T-helper 1 cell treated with Interleukin-12 subunit alpha and Interleukin-12 subunit beta and Interleukin-4 antibody, amounts not matched to agents 30 μg/mL and 1 μg/mL, for 36 hours (primary cell): ENCODE measurements around the gene LRRC26.
"Not testable (repeated sequence)": the region's sequence is repeated elsewhere in the genome, so short reads cannot be mapped to it uniquely, and the experiment has no call there.

Experiments
- H3K27ac Mint-ChIP-seq: one replicate; pipeline ENCODE4 v1.8.0; 2021; ENCODE audit warnings: mild to moderate bottlenecking, mixed read lengths
- H3K27me3 Mint-ChIP-seq: one replicate; pipeline ENCODE4 v1.8.0; 2021; ENCODE audit warnings: low read depth, mixed read lengths
- H3K36me3 Mint-ChIP-seq: one replicate; pipeline ENCODE4 v1.8.0; 2021; ENCODE audit warnings: low read depth, mixed read lengths
- H3K4me1 Mint-ChIP-seq: one replicate; pipeline ENCODE4 v1.8.0; 2021; ENCODE audit warnings: low read depth, mixed read lengths
- H3K4me3 Mint-ChIP-seq: one replicate; pipeline ENCODE4 v1.8.0; 2021; ENCODE audit warnings: mild to moderate bottlenecking, moderate library complexity, mixed read lengths
- H3K9me3 Mint-ChIP-seq: one replicate; pipeline ENCODE4 v1.8.0; 2021; ENCODE audit warnings: mixed read lengths

Gene LRRC26

DNA sequence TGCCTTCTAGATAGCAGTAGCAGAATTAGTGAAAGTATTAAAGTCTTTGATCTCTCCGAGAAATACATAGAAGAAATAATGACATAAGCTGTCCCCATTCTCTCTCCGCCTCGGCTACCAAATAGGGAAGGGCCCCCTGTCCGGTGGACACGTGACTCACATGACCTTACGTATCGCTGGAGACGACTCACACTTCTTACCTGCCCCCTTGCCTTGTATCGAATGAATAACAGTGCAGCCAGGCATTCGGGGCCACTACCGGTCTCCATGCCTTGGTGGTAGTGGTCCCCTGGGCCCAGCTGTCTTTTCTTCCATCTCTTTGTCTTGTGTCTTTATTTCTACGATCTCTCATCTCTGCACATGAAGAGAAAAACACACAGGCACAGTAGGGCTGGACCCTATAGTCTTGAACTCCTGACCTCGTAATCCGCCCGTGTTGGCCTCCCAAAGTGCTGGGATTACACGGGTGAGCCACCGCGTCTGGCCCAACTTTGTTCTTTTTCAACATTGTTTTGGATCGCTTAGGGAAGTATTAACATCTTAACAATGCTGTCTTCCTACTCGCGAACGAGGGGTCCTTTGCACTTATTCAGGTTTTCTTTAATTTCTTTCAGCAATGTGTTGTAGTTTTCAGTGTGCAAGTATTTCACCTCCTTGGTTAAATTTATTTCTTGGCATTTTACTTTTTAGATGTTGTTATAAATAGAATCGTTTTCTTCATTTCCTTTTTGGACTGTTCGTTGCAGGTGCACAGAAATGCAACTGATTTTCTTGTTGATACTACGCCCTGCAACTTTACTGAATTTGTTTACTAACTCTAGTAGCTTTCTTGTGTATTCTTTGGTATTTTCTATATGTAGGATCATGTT, 47.7 kb downstream of the LRRC26 start:
- not testable (repeated sequence) for H3K36me3 Mint-ChIP-seq, H3K27ac Mint-ChIP-seq, H3K27me3 Mint-ChIP-seq, H3K9me3 Mint-ChIP-seq, H3K4me3 Mint-ChIP-seq
- H3K4me1 Mint-ChIP-seq: peaks cover 16% of the 10 kb centered on the region
